Measurements from ENCODE around the gene TMEM135. TPM values are rescaled to one million over a fixed set of nuclear protein-coding genes. Genes with fewer than 3 reads are reported as not detected.

TMEM135 gene
- total RNA-seq, 1 donor from 2014 or later = 38.1 TPM

DNA sequence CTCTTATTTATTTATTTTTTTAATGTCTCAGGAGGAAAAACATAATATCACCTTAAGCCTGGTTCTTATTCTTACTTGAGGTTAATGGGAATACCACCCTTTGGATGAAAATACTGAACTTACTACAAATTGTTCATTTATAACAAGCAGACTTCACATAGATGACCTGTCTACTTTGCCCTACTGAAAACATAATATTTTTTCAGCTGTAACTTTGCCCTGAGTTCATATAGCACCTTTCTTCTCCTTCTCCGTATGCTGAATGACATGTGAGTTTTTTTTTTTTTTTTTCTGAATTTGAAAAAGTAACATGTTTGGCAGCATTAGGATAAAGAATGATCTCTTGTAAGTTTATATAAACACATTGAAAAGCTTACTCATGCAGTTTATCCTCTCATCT lies 186.8 kb downstream of the TMEM135 start:
- TF ChIP-seq, protein P1, sequence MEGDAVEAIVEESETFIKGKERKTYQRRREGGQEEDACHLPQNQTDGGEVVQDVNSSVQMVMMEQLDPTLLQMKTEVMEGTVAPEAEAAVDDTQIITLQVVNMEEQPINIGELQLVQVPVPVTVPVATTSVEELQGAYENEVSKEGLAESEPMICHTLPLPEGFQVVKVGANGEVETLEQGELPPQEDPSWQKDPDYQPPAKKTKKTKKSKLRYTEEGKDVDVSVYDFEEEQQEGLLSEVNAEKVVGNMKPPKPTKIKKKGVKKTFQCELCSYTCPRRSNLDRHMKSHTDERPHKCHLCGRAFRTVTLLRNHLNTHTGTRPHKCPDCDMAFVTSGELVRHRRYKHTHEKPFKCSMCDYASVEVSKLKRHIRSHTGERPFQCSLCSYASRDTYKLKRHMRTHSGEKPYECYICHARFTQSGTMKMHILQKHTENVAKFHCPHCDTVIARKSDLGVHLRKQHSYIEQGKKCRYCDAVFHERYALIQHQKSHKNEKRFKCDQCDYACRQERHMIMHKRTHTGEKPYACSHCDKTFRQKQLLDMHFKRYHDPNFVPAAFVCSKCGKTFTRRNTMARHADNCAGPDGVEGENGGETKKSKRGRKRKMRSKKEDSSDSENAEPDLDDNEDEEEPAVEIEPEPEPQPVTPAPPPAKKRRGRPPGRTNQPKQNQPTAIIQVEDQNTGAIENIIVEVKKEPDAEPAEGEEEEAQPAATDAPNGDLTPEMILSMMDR (IDR thresholded peaks at IDR 0.05; ENCODE audit: partially characterized antibody, unreplicated experiment) = no peak

GRCh38 chr11:87228820-87229219 lies 191.1 kb downstream of the TMEM135 start:
- H3K9me3 Mint-ChIP-seq (ENCODE audit: unreplicated experiment) = no peaks in the 10 kb centered on the region

More for the DNA sequence above, 186.8 kb downstream of the TMEM135 start:
- DNase-seq = no peak
- no peaks in the 10 kb centered on the region for H3K36me3 Mint-ChIP-seq (ENCODE audit: unreplicated experiment)
- no peak overlapping the region for H3K27ac Mint-ChIP-seq (ENCODE audit: unreplicated experiment)
- no peaks in the 10 kb centered on the region for H3K27me3 Mint-ChIP-seq (ENCODE audit: unreplicated experiment)
- H3K4me1 Mint-ChIP-seq (ENCODE audit: low read depth, unreplicated experiment) = no peaks in the 10 kb centered on the region
- H3K4me3 Mint-ChIP-seq (ENCODE audit: unreplicated experiment) = no peak overlapping the region
- H3K9me3 Mint-ChIP-seq (ENCODE audit: unreplicated experiment) = no peaks in the 10 kb centered on the region

GRCh38 chr11:87230995-87231394 lies 193.3 kb downstream of the TMEM135 start:
- no peak overlapping the region for H3K4me3 Mint-ChIP-seq (ENCODE audit: unreplicated experiment)
- no peak overlapping the region for H3K27ac Mint-ChIP-seq (ENCODE audit: unreplicated experiment)
- TF ChIP-seq, protein P1 (IDR thresholded peaks at IDR 0.05; ENCODE audit: partially characterized antibody, unreplicated experiment) = no peak
- no peaks in the 10 kb centered on the region for H3K27me3 Mint-ChIP-seq (ENCODE audit: unreplicated experiment)
- DNase-seq = no peak
- H3K4me1 Mint-ChIP-seq (ENCODE audit: low read depth, unreplicated experiment) = no peaks in the 10 kb centered on the region
- peaks cover 12% of the 10 kb centered on the region for H3K36me3 Mint-ChIP-seq (ENCODE audit: unreplicated experiment)
- H3K9me3 Mint-ChIP-seq (ENCODE audit: unreplicated experiment) = no peaks in the 10 kb centered on the region

More at GRCh38 chr11:87228820-87229219, 191.1 kb downstream of the TMEM135 start:
- Mint-ChIP-seq H3K4me1 (ENCODE audit: low read depth, unreplicated experiment) (no peaks in the 10 kb centered on the region), H3K36me3 (ENCODE audit: unreplicated experiment) (peaks cover 12% of the 10 kb centered on the region), H3K4me3 (ENCODE audit: unreplicated experiment) (no peak overlapping the region), H3K27ac (ENCODE audit: unreplicated experiment) (no peak overlapping the region), H3K27me3 (ENCODE audit: unreplicated experiment) (no peaks in the 10 kb centered on the region)
- TF ChIP-seq, protein P1 (IDR thresholded peaks at IDR 0.05; ENCODE audit: partially characterized antibody, unreplicated experiment) = no peak
- DNase-seq = no peak

GRCh38 chr11:87232320-87232719 lies 194.6 kb downstream of the TMEM135 start:
- H3K4me1 Mint-ChIP-seq (ENCODE audit: low read depth, unreplicated experiment) = no peaks in the 10 kb centered on the region
- peaks cover 12% of the 10 kb centered on the region for H3K36me3 Mint-ChIP-seq (ENCODE audit: unreplicated experiment)
- no peak for DNase-seq
- TF ChIP-seq, protein P1 (IDR thresholded peaks at IDR 0.05; ENCODE audit: partially characterized antibody, unreplicated experiment) = no peak
- H3K27me3 Mint-ChIP-seq (ENCODE audit: unreplicated experiment) = no peaks in the 10 kb centered on the region
- H3K9me3 Mint-ChIP-seq (ENCODE audit: unreplicated experiment) = no peaks in the 10 kb centered on the region
- no peak overlapping the region for H3K4me3 Mint-ChIP-seq (ENCODE audit: unreplicated experiment)
- no peak overlapping the region for H3K27ac Mint-ChIP-seq (ENCODE audit: unreplicated experiment)

- Mint-ChIP-seq H3K36me3 (ENCODE audit: unreplicated experiment) (peaks cover 12% of the 10 kb centered on the region), H3K4me3 (ENCODE audit: unreplicated experiment) (no peak overlapping the region), H3K4me1 (ENCODE audit: low read depth, unreplicated experiment) (no peaks in the 10 kb centered on the region), H3K27ac (ENCODE audit: unreplicated experiment) (no peak overlapping the region), H3K27me3 (ENCODE audit: unreplicated experiment) (no peaks in the 10 kb centered on the region), H3K9me3 (ENCODE audit: unreplicated experiment) (no peaks in the 10 kb centered on the region)
- TF ChIP-seq, protein P1 (IDR thresholded peaks at IDR 0.05; ENCODE audit: partially characterized antibody, unreplicated experiment) = no peak
- DNase-seq = no peak
Observed at GRCh38 chr11:87235366-87235765, 197.6 kb downstream of the TMEM135 start.
